ENCODE measurements around the gene DOCK6.
"Not testable (repeated sequence)": the region's sequence is repeated elsewhere in the genome, so short reads cannot be mapped to it uniquely, and the experiment has no call there.

DOCK6 gene

GRCh38 chr19:11190501-11190900, 71.8 kb downstream of the DOCK6 start:
- no peak overlapping the region for H3K4me3 ChIP-seq (replicated peaks; ENCODE audit: low read depth, low read length)
- TF ChIP-seq CTCF (IDR thresholded peaks at IDR 0.05; ENCODE audit: low read depth, low read length, missing control alignments): no peak
- no peak for DNase-seq (ENCODE audit: extremely low read depth, low read depth)

- no peak overlapping the region for H3K4me3 ChIP-seq (replicated peaks; ENCODE audit: low read depth, low read length)
- DNase-seq (ENCODE audit: extremely low read depth, low read depth): no peak
- TF ChIP-seq CTCF (IDR thresholded peaks at IDR 0.05; ENCODE audit: low read depth, low read length, missing control alignments): no peak
These were observed 74.9 kb downstream of the DOCK6 start for GRCh38 chr19:11187441-11187840.

GRCh38 chr19:11182994-11183393, 79.3 kb downstream of the DOCK6 start:
- no peak overlapping the region for H3K4me3 ChIP-seq (replicated peaks; ENCODE audit: low read depth, low read length)
- no peak for TF ChIP-seq CTCF (IDR thresholded peaks at IDR 0.05; ENCODE audit: low read depth, low read length, missing control alignments)
- DNase-seq (ENCODE audit: extremely low read depth, low read depth): no peak

- H3K4me3 ChIP-seq (replicated peaks; ENCODE audit: low read depth, low read length): no peak overlapping the region
- DNase-seq (ENCODE audit: extremely low read depth, low read depth): no peak
- TF ChIP-seq CTCF (IDR thresholded peaks at IDR 0.05; ENCODE audit: low read depth, low read length, missing control alignments): no peak
These were observed 80.8 kb downstream of the DOCK6 start for GRCh38 chr19:11181488-11181887.

GRCh38 chr19:11180975-11181374, 81.3 kb downstream of the DOCK6 start:
- not testable (repeated sequence) for H3K4me3 ChIP-seq (replicated peaks; ENCODE audit: low read depth, low read length); DNase-seq (ENCODE audit: extremely low read depth, low read depth)

- no peak for TF ChIP-seq CTCF (IDR thresholded peaks at IDR 0.05; ENCODE audit: low read depth, low read length, missing control alignments)
- no peak overlapping the region for H3K4me3 ChIP-seq (replicated peaks; ENCODE audit: low read depth, low read length)
- DNase-seq (ENCODE audit: extremely low read depth, low read depth): no peak
These were observed 82.0 kb downstream of the DOCK6 start for GRCh38 chr19:11180346-11180745.

GRCh38 chr19:11179716-11180297, 82.5 kb downstream of the DOCK6 start:
- DNase-seq (ENCODE audit: extremely low read depth, low read depth): no peak
- TF ChIP-seq CTCF (IDR thresholded peaks at IDR 0.05; ENCODE audit: low read depth, low read length, missing control alignments): no peak
- no peak overlapping the region for H3K4me3 ChIP-seq (replicated peaks; ENCODE audit: low read depth, low read length)

- not testable (repeated sequence) for H3K4me3 ChIP-seq (replicated peaks; ENCODE audit: low read depth, low read length)
These were observed 83.2 kb downstream of the DOCK6 start for GRCh38 chr19:11179145-11179465.

More at GRCh38 chr19:11179145-11179465, 83.2 kb downstream of the DOCK6 start:
- not testable (repeated sequence) for DNase-seq (ENCODE audit: extremely low read depth, low read depth)

All from HFF-Myc (cell line).